K562 (cell line): ENCODE data around the gene TMEM163. TPM values are rescaled to one million over a fixed set of nuclear protein-coding genes. Genes with fewer than 3 reads are reported as not detected.

Experiments used
- ATAC-seq: fragments of 200-7000 bp; cut with Tn5 transposase; 3 replicates; pipeline ENCODE4 v1.9.1; 2020; ENCODE audit warnings: moderate library complexity
- BruUV-seq: library from RNA; stranded (reverse); fragments of 400-500 nt; replicated peaks from 2 replicates; lab custom pipeline; 2021; lab: Mats Ljungman, UMichigan
- CTCF ChIA-PET: fragments of 300-600 bp; formaldehyde crosslinking; extraction: SDS; loops from one replicate; lab custom pipeline; 2021; ENCODE audit warnings: low intra/inter-chr PET ratio; lab: Yijun Ruan, JAX
- POLR2A ChIA-PET: fragments of 300-600, 350-650 bp; sonication (Branson Sonifier 250); formaldehyde crosslinking; extraction: SDS; loops from one replicate; lab custom pipeline; 2021; ENCODE audit warnings: antibody characterized with exemption, inconsistent platforms; lab: Yijun Ruan, JAX
- DNase-seq, 4 experiments: peaks; one replicate each; pipeline versions ENCODE4 v3.0.0 to v3.0.0-alpha.2; 2011 to 2018; ENCODE audit warnings: low spot score in 3 of 4, mixed read lengths in 3 of 4; ENCODE audit errors: extremely low read depth in 1 of 4
- FAIRE-seq: peaks from 2 replicates; lab custom pipeline; 2011; peaks lifted over from hg19 to GRCh38; lab: Jason Lieb, UNC
- H2AFZ ChIP-seq: 2 replicates; pipeline ENCODE4 v1.6.0; 2011; ENCODE audit warnings: low read depth, low read length, control low read depth, inconsistent platforms
- H3K27ac ChIP-seq: fragments of 200-600 bp; 3 replicates; pipeline ENCODE4 v1.8.0; 2011; ENCODE audit warnings: low read depth, mild to moderate bottlenecking, control low read depth, inconsistent platforms, low read length, moderate library complexity, mixed read lengths; ENCODE audit errors: extremely low read depth
- H3K27me3 ChIP-seq, 2 experiments: fragments of 300-600 bp in 1 of 2; 2 replicates in 1 of 2; 3 replicates in 1 of 2; pipeline versions ENCODE4 v1.6.0 to v1.8.0; 2011; ENCODE audit warnings: inconsistent platforms in 2 of 2, low read length in 2 of 2, mild to moderate bottlenecking in 1 of 2, mixed read lengths in 1 of 2, moderate library complexity in 1 of 2; ENCODE audit not compliant: control insufficient read depth in 2 of 2, insufficient read depth in 2 of 2
- H3K36me3 ChIP-seq: fragments of 300-600 bp; 3 replicates; pipeline ENCODE4 v1.8.0; 2011; ENCODE audit warnings: mild to moderate bottlenecking, low read length, inconsistent platforms; ENCODE audit not compliant: control insufficient read depth, insufficient read depth
- H3K4me1 ChIP-seq, 2 experiments: fragments of 200-600 bp in 1 of 2; replicated peaks in 1 of 2; 2 replicates in 1 of 2; 3 replicates in 1 of 2; pipeline versions ENCODE4 v1.5.1 to v1.8.0; 2011; ENCODE audit warnings: inconsistent platforms in 2 of 2, low read length in 2 of 2, mild to moderate bottlenecking in 1 of 2, mixed read lengths in 1 of 2, moderate library complexity in 1 of 2; ENCODE audit not compliant: control insufficient read depth in 2 of 2, insufficient read depth in 2 of 2
- H3K4me2 ChIP-seq: 2 replicates; pipeline ENCODE4 v1.6.1; 2011; ENCODE audit warnings: low read length, control low read depth, inconsistent platforms, mixed read lengths; ENCODE audit not compliant: insufficient read depth
- H3K4me3 ChIP-seq: fragments of 200-600 bp; sonication (generic), shearing (Covaris generic); 2 replicates; pipeline ENCODE4 v1.5.1; 2016; ENCODE audit warnings: control low read depth, inconsistent platforms
- H3K79me2 ChIP-seq: fragments of 200-600 bp; 3 replicates; pipeline ENCODE4 v1.8.0; 2011; ENCODE audit warnings: low read length, inconsistent platforms; ENCODE audit not compliant: control insufficient read depth, insufficient read depth
- H3K9ac ChIP-seq, 2 experiments: 2 replicates each; pipeline versions ENCODE4 v1.6.0 to v1.6.1; 2011; ENCODE audit warnings: low read depth in 2 of 2, low read length in 2 of 2, control low read depth in 1 of 2, inconsistent platforms in 1 of 2, mild to moderate bottlenecking in 1 of 2, mixed read lengths in 1 of 2; ENCODE audit not compliant: insufficient read depth in 1 of 2
- H3K9me1 ChIP-seq: one replicate; pipeline ENCODE4 v1.6.0; 2011; ENCODE audit warnings: inconsistent platforms, mild to moderate bottlenecking, low read length, moderate library complexity; ENCODE audit not compliant: control insufficient read depth, insufficient read depth
- H3K9me3 ChIP-seq: replicated peaks from 2 replicates; pipeline ENCODE4 v1.5.1; 2011; ENCODE audit warnings: low read depth, low read length, inconsistent platforms; ENCODE audit not compliant: control insufficient read depth, insufficient read depth
- H4K20me1 ChIP-seq: replicated peaks from 2 replicates; pipeline ENCODE4 v1.6.1; 2011; ENCODE audit warnings: low read length, inconsistent platforms, mixed read lengths; ENCODE audit not compliant: control insufficient read depth, insufficient read depth
- E4F1 ChIP-seq: fragments of 250-450 bp; sonication (Bioruptor Pico); IDR thresholded peaks from 2 replicates; pipeline ENCODE4 v1.5.0; 2021; ENCODE audit warnings: mild to moderate bottlenecking, borderline replicate concordance
- MGA ChIP-seq: fragments of 450-650 bp; IDR thresholded peaks from 2 replicates; pipeline ENCODE4 v1.6.1; 2016; ENCODE audit warnings: mild to moderate bottlenecking, moderate library complexity
- WGBS: fragments of 100-300 bp; shearing (Covaris generic); methylation state at CpG from one replicate; pipeline ENCODE4 v1.1.6; 2016; ENCODE audit warnings: low coverage, mixed read lengths; ENCODE audit not compliant: insufficient coverage; ENCODE audit errors: missing lambda C conversion rate; 5-methylcytosine and 5-hydroxymethylcytosine counted together
- in situ Hi-C: fragments of 300-500 bp; cut with MboI; formaldehyde crosslinking; loops from 4 replicates; pipeline ENCODE4 v1.15.0; 2018; ENCODE audit warnings: inconsistent platforms, mixed read lengths
- intact Hi-C: fragments of 100-400 bp; cut with micrococcal nuclease; formaldehyde crosslinking; loops from 2 replicates; pipeline ENCODE4 v1.14.2; 2022
- polyA plus RNA-seq, 8 experiments: library from polyadenylated mRNA; depleted of rRNA in 4 of 8; stranded (reverse) in 5 of 8; unstranded in 3 of 8; fragments of >200 nt; fragmentation: Nextera tagmentation in 2 of 8; fragmentation: Illumina TruSeq in 1 of 8; extraction: Ambion mirVana in 2 of 8; extraction: Trizol in 1 of 8; gene quantifications; 2 replicates each; pipeline versions ENCODE4 v1.2.1 to v1.2.3, GENCODE V29; 2011 to 2014; ENCODE audit warnings: inconsistent platforms in 1 of 8, missing spikeins in 1 of 8
- total RNA-seq, 7 experiments: library from RNA; depleted of rRNA in 6 of 7; stranded (reverse); fragments of >200 nt in 6 of 7; fragmentation: Illumina TruSeq in 2 of 7; extraction: Trizol in 2 of 7; gene quantifications; 2 replicates each; pipeline versions ENCODE4 v1.2.1 to v1.2.3, GENCODE V29; 2011 to 2021; ENCODE audit warnings: low replicate concordance in 1 of 7

Gene TMEM163
- total and polyA plus RNA-seq, 9 of the 15 experiments (the other 6 are each of a cell fraction or from before 2014, with no cell fraction given) = 0.04 to 0.68 (median 0.16) TPM; not detected in 3

- Histone ChIP-seq H3K4me2 (no peak overlapping the region), H2AFZ (no peak overlapping the region), H3K4me3 (no peak overlapping the region), H3K4me1 (no peaks in the 10 kb centered on the region), H3K36me3 (no peaks in the 10 kb centered on the region), H3K9me3 (no peaks in the 10 kb centered on the region), H3K27ac (no peak overlapping the region), H3K9ac (no peak overlapping the region), H4K20me1 (no peaks in the 10 kb centered on the region), H3K9me1 (no peaks in the 10 kb centered on the region), H3K79me2 (no peaks in the 10 kb centered on the region), H3K27me3 (no peaks in the 10 kb centered on the region)
- no TSS peak for BruUV-seq
- POLR2A ChIA-PET = interaction anchor here (0.6 kb wide), 1 partner anchor 171 kb away, joined by 3 read pairs; no protein-coding TSS in a partner anchor
- ATAC-seq (no peak), DNase-seq (no peak), FAIRE-seq (no peak)
- CTCF ChIA-PET = no interaction called here
- intact Hi-C loops = no loop called here
- WGBS = 1% methylated on average over 5 of the region's 5 CpGs
- in situ Hi-C loops = no loop called here
- no peak for TF ChIP-seq E4F1
- no peak for TF ChIP-seq MGA
These were observed 70.2 kb downstream of the TMEM163 start for GRCh38 chr2:134648586-134648985.
